ENCODE results near the gene EFCAB13. TPM values are rescaled to one million over a fixed set of nuclear protein-coding genes. Genes with fewer than 3 reads are reported as not detected.

The EFCAB13 gene
- total and polyA plus RNA-seq, 11 donors = 0.47 to 6.1 (median 1.4) TPM

DNA sequence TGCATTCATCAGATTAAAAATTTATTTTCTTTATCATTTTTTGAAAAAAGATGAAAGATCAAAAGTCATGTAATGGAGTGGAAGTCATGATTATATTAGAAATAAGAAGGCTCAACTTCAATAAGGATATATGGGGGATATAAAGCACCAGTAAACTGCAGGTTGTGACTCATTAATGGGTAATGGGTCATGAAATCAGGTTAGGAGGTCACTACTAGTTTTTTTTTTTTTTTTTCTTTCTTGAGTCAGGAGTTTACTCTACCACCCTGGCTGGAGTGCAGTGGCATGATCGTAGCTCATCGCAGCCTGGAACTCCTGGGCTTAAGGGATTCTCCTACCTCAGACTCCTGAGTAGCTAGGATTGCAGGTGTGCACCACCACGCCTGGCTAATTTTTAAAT is 14.3 kb downstream of the EFCAB13 start:
- Histone ChIP-seq H3K27ac (no peak overlapping the region), H3K36me3 (peaks cover 0 to 41% (median 0%) of the 10 kb centered on the region in 9 donors), H3K9me3 (no peaks in the 10 kb centered on the region), H3K27me3 (no peaks in the 10 kb centered on the region), H3K4me1 (peaks cover 0 to 3% (median 0%) of the 10 kb centered on the region in 12 donors), H3K4me3 (no peak overlapping the region)
- intact Hi-C loops (cut with DNase I) = no loop called here
- TF ChIP-seq POLR2A (IDR thresholded peaks at IDR 0.05) = no peak
- TF ChIP-seq, protein P1, sequence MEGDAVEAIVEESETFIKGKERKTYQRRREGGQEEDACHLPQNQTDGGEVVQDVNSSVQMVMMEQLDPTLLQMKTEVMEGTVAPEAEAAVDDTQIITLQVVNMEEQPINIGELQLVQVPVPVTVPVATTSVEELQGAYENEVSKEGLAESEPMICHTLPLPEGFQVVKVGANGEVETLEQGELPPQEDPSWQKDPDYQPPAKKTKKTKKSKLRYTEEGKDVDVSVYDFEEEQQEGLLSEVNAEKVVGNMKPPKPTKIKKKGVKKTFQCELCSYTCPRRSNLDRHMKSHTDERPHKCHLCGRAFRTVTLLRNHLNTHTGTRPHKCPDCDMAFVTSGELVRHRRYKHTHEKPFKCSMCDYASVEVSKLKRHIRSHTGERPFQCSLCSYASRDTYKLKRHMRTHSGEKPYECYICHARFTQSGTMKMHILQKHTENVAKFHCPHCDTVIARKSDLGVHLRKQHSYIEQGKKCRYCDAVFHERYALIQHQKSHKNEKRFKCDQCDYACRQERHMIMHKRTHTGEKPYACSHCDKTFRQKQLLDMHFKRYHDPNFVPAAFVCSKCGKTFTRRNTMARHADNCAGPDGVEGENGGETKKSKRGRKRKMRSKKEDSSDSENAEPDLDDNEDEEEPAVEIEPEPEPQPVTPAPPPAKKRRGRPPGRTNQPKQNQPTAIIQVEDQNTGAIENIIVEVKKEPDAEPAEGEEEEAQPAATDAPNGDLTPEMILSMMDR (IDR thresholded peaks at IDR 0.05) = no peak
- WGBS, 4 donors = 97 to 100% (median 98%) methylated on average over 3 of the region's 3 CpGs
- no peak for DNase-seq
- no peak for ATAC-seq

DNA sequence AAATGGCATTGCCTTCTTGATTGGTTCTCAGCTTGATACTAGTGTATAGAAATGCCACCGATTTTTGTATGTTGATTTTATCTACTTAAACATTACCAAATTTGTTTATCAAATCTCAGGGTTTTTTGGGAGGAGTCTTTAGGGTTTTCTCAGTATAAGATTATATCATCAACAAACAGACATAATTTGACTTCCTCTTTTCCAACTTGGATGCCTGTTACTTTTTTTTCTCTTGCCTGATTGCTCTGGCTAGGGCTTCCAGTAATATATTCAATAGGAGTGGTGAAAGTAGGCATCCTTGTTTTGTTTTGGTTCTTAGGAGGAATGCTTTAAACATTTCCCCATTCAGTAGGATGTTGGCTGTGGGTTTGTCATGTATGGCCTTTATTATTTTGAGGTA is 29.1 kb downstream of the EFCAB13 start:
- 89 to 92% (median 90%) methylated on average over 1 of the region's 1 CpG for WGBS, 4 donors
- H3K36me3 ChIP-seq = peaks cover 0 to 6% (median 0%) of the 10 kb centered on the region in 9 donors

GRCh38 chr17:47358652-47359051 is 34.9 kb downstream of the EFCAB13 start:
- WGBS, 4 donors = 86 to 96% (median 91%) methylated on average over 1 of the region's 1 CpG
- H3K4me3 ChIP-seq = no peak overlapping the region
- no peak overlapping the region for H3K27ac ChIP-seq
- no peak for TF ChIP-seq POLR2A (IDR thresholded peaks at IDR 0.05)
- TF ChIP-seq, protein P1 (IDR thresholded peaks at IDR 0.05) = no peak
- H3K36me3 ChIP-seq = peaks cover 0 to 2% (median 0%) of the 10 kb centered on the region in 9 donors
- DNase-seq = no peak
- H3K9me3 ChIP-seq = no peaks in the 10 kb centered on the region
- no peak for ATAC-seq
- intact Hi-C loops (cut with DNase I) = no loop called here
- no peaks in the 10 kb centered on the region for H3K27me3 ChIP-seq
- H3K4me1 ChIP-seq = no peaks in the 10 kb centered on the region

More for the DNA sequence above, 29.1 kb downstream of the EFCAB13 start:
- TF ChIP-seq, protein P1 (IDR thresholded peaks at IDR 0.05) = no peak
- TF ChIP-seq POLR2A (IDR thresholded peaks at IDR 0.05) = no peak
- intact Hi-C loops (cut with DNase I) = no loop called here
- H3K27me3 ChIP-seq = no peaks in the 10 kb centered on the region
- no peaks in the 10 kb centered on the region for H3K9me3 ChIP-seq
- H3K27ac ChIP-seq = no peak overlapping the region
- DNase-seq (no peak), ATAC-seq (no peak)
- H3K4me3 ChIP-seq = no peak overlapping the region
- H3K4me1 ChIP-seq = no peaks in the 10 kb centered on the region

DNA sequence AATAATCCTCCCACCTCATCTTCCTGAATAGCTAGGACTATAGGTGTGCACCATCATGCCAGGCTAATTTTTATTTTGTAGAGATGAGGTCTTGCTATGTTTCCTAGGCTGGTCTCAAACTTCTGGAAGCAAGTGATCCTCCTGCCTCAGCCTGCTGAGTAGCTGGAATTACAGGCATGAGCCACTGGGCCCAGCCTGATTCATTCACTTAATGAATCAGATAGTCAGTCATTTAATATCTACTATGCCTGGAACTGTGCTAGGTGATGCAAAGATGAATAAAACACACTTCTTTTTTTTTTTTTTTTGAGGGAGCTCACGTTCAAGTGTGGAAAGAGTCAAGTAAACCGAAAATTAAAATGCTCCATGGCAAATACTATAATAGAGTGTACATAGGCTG is 39.4 kb downstream of the EFCAB13 start:
- H3K4me3 ChIP-seq = no peak overlapping the region
- no peak for ATAC-seq
- no peak overlapping the region for H3K27ac ChIP-seq
- no peak for DNase-seq
- no peaks in the 10 kb centered on the region for H3K9me3 ChIP-seq
- 89 to 95% (median 93%) methylated on average over 2 of the region's 2 CpGs for WGBS, 4 donors
- TF ChIP-seq, protein P1 (IDR thresholded peaks at IDR 0.05) = no peak
- TF ChIP-seq POLR2A (IDR thresholded peaks at IDR 0.05) = no peak
- intact Hi-C loops (cut with DNase I) = loop anchor here in 4 of 10 donors (5.0 to 10.0 kb wide), 2 partner anchors 249 to 252 kb away; no protein-coding TSS in a partner anchor
- H3K36me3 ChIP-seq = peaks cover 0 to 8% (median 0%) of the 10 kb centered on the region in 9 donors
- no peaks in the 10 kb centered on the region for H3K4me1 ChIP-seq
- H3K27me3 ChIP-seq = no peaks in the 10 kb centered on the region
